Measurements from ENCODE around the gene OSBPL2.

OSBPL2 gene

DNA sequence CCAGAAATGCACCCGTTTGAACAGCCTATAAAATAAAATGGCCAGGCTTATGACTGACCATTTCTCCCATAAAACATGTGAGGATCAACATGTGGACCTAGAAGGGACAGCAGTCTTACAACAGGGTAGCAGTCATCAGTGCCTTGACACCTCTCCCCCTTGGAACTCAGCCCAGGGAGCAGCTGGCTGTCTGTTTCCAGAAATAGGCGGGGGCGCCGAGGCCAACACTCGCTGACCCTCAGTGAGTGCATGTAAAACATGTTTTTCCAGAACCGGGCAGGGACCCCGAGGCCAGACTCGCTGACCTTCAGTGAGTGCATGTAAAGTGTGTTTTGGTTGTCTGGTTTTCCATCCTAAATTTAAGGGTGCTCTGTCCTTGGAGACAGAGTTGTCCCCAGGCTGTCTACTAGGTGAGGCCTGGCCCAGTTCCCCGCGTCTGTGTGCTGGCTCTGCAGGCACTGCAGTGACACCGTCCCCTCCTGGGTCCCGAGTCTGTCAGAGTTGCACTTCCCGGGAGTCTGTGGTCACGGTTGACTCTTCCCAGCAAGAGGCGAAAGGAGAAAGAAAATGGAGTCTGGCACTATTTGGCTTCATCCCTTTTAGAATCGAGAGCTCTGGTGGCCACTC, 44.7 kb downstream of the OSBPL2 start:
- no peak overlapping the region for H3K4me3 ChIP-seq (ENCODE audit: low read depth, low read length)
- in situ Hi-C loops (cut with HindIII; ENCODE audit: low sequenced_read_pairs): no loop called here
- TF ChIP-seq CTCF (IDR thresholded peaks at IDR 0.05; ENCODE audit: low read depth, low read length): no peak
- DNase-seq (ENCODE audit: low read depth, low spot score): no peak

DNA sequence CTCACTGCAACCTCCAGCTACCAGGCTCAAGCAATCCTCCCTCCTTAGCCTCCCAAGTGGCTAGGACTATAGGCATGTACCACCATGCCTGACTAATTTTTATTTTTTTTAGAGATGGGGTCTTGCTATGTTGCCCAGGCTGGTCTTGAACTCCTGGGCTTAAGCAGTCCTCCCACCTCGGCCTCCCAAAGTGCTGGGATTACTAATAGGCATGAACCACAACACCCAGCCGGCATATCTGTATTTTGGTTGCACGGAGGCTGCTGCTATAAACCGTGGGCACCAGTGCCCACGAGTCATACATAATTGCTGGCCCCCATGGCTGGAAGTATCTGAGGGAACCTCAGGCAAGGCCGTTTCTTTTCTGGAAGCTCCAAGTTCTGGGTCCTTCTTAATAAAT, 46.1 kb downstream of the OSBPL2 start:
- H3K4me3 ChIP-seq (ENCODE audit: low read depth, low read length): no peak overlapping the region
- no peak for TF ChIP-seq CTCF (IDR thresholded peaks at IDR 0.05; ENCODE audit: low read depth, low read length)
- DNase-seq (ENCODE audit: low read depth, low spot score): no peak
- in situ Hi-C loops (cut with HindIII; ENCODE audit: low sequenced_read_pairs): no loop called here

- no peak for DNase-seq (ENCODE audit: low read depth, low spot score)
- in situ Hi-C loops (cut with HindIII; ENCODE audit: low sequenced_read_pairs): no loop called here
- H3K4me3 ChIP-seq (ENCODE audit: low read depth, low read length): no peak overlapping the region
- TF ChIP-seq CTCF (IDR thresholded peaks at IDR 0.05; ENCODE audit: low read depth, low read length): no peak
Measured at GRCh38 chr20:62285151-62285550, 46.8 kb downstream of the OSBPL2 start.

- no peak for TF ChIP-seq CTCF (IDR thresholded peaks at IDR 0.05; ENCODE audit: low read depth, low read length)
- in situ Hi-C loops (cut with HindIII; ENCODE audit: low sequenced_read_pairs): no loop called here
- H3K4me3 ChIP-seq (ENCODE audit: low read depth, low read length): no peak overlapping the region
- DNase-seq (ENCODE audit: low read depth, low spot score): no peak
Measured at GRCh38 chr20:62285722-62286121, 47.4 kb downstream of the OSBPL2 start.

- in situ Hi-C loops (cut with HindIII; ENCODE audit: low sequenced_read_pairs): no loop called here
- H3K4me3 ChIP-seq (ENCODE audit: low read depth, low read length): no peak overlapping the region
Measured at GRCh38 chr20:62286493-62287064, 48.3 kb downstream of the OSBPL2 start.

DNA sequence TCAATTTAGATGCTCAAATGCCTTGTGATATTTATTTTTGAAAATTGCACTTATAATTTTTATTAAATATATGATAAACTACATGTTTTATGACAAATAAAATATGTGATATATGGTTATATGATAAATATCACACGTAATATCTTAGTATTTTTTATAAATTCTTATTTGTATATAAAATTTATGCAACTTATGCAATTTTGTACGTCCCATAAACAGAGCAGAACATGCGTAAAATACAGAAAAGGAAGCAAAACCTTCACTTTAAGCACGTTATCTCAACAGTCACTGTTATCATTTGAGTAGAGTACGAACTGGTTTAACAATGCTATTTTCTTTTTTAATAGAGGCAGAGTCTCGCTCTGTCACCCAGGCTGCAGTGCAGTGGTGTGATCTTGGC, 48.8 kb downstream of the OSBPL2 start:
- no peak for DNase-seq (ENCODE audit: low read depth, low spot score)
- no peak overlapping the region for H3K4me3 ChIP-seq (ENCODE audit: low read depth, low read length)
- TF ChIP-seq CTCF (IDR thresholded peaks at IDR 0.05; ENCODE audit: low read depth, low read length): no peak
- in situ Hi-C loops (cut with HindIII; ENCODE audit: low sequenced_read_pairs): no loop called here

More at GRCh38 chr20:62286493-62287064, 48.3 kb downstream of the OSBPL2 start:
- no peak for DNase-seq (ENCODE audit: low read depth, low spot score)
- TF ChIP-seq CTCF (IDR thresholded peaks at IDR 0.05; ENCODE audit: low read depth, low read length): no peak

Data from astrocyte of the spinal cord (primary cell).